ENCODE results near the gene DAGLB. TPM values are rescaled to one million over a fixed set of nuclear protein-coding genes. Genes with fewer than 3 reads are reported as not detected.

Gene DAGLB
- total RNA-seq, 1 donor from 2014 or later = 13.6 TPM

DNA sequence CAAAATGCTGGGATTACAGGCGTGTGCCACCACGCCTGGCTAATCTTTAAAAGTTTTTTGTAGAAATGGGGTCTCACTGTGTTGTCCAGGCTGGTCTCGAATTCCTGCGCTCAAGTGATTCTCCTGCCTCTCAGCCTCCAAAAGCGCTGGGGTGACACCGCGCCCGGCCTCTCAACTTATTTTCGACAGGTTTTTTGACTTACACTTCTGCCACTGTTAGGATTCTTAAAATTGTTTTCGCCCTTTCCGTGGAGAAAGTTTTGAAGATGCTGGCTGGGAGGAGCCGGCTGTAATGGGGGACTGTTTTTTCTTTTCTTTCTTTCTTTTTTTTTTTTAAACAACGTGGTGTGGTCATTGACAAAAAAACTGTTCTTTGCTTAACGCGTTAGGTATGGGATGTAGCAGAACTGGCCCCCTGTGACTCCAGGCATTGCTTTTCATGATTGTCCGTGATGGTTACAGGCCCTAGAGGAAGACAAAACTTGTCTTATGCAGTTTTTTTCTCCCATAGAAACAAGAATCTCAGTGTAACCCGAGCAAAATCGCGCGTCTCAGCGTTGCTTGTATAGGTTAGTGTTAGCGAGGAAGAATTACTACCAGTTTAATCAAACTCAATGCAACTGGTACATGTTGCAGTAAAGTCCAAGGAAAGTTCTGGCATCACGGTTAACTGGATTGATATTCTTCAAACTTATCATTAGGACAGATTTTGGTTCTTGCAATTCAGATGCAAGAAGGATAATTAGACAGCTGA, 72.2 kb downstream of the DAGLB start:
- no peak for DNase-seq (ENCODE audit: low read depth)
- TF ChIP-seq, protein P1, sequence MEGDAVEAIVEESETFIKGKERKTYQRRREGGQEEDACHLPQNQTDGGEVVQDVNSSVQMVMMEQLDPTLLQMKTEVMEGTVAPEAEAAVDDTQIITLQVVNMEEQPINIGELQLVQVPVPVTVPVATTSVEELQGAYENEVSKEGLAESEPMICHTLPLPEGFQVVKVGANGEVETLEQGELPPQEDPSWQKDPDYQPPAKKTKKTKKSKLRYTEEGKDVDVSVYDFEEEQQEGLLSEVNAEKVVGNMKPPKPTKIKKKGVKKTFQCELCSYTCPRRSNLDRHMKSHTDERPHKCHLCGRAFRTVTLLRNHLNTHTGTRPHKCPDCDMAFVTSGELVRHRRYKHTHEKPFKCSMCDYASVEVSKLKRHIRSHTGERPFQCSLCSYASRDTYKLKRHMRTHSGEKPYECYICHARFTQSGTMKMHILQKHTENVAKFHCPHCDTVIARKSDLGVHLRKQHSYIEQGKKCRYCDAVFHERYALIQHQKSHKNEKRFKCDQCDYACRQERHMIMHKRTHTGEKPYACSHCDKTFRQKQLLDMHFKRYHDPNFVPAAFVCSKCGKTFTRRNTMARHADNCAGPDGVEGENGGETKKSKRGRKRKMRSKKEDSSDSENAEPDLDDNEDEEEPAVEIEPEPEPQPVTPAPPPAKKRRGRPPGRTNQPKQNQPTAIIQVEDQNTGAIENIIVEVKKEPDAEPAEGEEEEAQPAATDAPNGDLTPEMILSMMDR (IDR thresholded peaks at IDR 0.05; ENCODE audit: insufficient read depth, low read length, poor library complexity, severe bottlenecking) = no peak
- H3K4me3 ChIP-seq (ENCODE audit: low read depth, low read length) = peak overlapping the region; percentile 90
- H3K27me3 ChIP-seq (ENCODE audit: control insufficient read depth, insufficient read depth, low read length) = no peaks in the 10 kb centered on the region
- no peaks in the 10 kb centered on the region for H3K36me3 ChIP-seq (ENCODE audit: control insufficient read depth, insufficient read depth, low read length)

DNA sequence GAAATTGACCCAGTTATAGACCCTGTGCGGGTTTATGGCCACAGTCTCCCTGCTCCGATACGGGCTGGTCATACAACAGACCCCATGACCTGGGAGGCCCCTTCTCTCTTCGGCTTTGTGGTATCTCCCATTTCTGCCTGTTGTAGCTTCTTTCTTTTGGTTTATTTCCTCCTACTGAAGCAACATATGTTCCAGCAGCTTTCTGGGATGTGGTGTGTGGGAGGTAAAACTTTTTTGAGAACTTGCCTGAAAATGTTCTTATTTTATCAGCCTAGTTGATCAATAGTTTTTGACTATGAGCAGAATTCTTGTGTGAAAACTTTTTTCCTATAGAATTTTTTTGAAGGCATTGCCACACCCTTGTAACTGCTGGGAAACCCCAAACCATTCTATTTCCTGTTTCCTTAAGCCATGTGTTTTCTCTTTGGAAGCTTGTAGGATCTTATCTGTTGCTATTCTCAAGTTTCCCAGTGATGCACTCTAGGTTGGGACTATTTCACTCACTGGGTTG, 80.0 kb downstream of the DAGLB start:
- no peak overlapping the region for H3K4me3 ChIP-seq (ENCODE audit: low read depth, low read length)
- no peaks in the 10 kb centered on the region for H3K36me3 ChIP-seq (ENCODE audit: control insufficient read depth, insufficient read depth, low read length)
- no peak for DNase-seq (ENCODE audit: low read depth)
- TF ChIP-seq, protein P1 (IDR thresholded peaks at IDR 0.05; ENCODE audit: insufficient read depth, low read length, poor library complexity, severe bottlenecking) = no peak
- H3K27me3 ChIP-seq (ENCODE audit: control insufficient read depth, insufficient read depth, low read length) = no peaks in the 10 kb centered on the region

DNA sequence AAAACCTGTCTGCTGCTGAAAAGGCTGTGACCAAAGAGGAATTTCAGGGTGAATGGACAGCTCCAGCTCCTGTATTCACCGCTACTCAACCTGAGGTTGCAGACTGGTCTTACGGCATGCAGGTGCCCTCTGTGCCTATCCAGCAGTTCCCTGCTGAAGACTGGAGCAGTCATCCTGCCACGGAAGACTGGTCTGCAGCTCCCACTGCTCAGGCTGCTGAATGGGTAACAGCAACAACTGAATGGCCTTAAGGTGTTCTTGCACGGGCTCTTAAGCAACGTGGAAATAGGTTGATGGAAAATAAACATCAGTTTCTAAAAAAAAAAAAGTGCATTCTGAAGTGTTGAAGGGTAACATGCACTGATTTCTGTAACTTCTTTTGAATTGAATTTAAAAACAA, 82.3 kb downstream of the DAGLB start:
- no peak overlapping the region for H3K4me3 ChIP-seq (ENCODE audit: low read depth, low read length)
- H3K27me3 ChIP-seq (ENCODE audit: control insufficient read depth, insufficient read depth, low read length) = no peaks in the 10 kb centered on the region
- DNase-seq (ENCODE audit: low read depth) = no peak
- no peaks in the 10 kb centered on the region for H3K36me3 ChIP-seq (ENCODE audit: control insufficient read depth, insufficient read depth, low read length)
- TF ChIP-seq, protein P1 (IDR thresholded peaks at IDR 0.05; ENCODE audit: insufficient read depth, low read length, poor library complexity, severe bottlenecking) = no peak

DNA sequence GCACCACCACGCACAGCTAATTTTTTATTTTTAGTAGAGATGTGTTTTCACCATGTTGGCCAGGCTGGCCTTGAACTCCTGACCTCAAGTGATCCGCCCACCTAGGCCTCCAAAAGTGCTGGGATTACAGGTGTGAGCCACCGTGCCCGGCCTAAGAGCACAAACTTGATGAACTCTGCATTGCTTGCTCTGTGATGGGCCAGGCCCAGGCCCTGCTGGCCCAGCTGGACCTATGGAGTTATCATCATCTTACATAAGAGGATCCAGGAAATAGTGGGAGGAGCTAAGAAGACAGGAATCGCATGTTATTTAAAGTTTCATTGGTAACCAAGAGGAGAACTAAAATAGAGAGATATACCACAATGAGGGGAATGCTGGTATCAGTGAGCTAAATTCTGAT, 86.9 kb downstream of the DAGLB start:
- H3K27me3 ChIP-seq (ENCODE audit: control insufficient read depth, insufficient read depth, low read length) = no peaks in the 10 kb centered on the region
- TF ChIP-seq, protein P1 (IDR thresholded peaks at IDR 0.05; ENCODE audit: insufficient read depth, low read length, poor library complexity, severe bottlenecking) = no peak
- DNase-seq (ENCODE audit: low read depth) = no peak
- no peaks in the 10 kb centered on the region for H3K36me3 ChIP-seq (ENCODE audit: control insufficient read depth, insufficient read depth, low read length)
- no peak overlapping the region for H3K4me3 ChIP-seq (ENCODE audit: low read depth, low read length)

DNA sequence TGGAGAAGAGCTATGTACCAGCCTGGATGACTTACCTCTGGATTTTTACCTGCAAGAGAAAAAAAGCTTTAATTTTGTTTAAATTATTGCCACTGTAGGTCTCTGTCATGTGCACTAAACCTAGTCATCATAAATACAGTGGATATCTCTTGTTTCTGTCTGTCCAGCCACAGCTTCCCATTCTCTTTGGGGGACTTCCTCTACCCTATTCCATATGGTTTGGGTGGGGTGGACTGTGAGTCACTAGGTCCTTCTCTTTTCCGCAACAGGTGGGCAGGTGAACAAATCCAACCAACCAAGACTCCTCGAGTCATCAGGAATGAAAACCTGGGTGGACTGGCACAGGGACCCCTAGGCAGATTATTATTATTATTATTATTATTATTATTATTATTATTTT, 88.0 kb downstream of the DAGLB start:
- TF ChIP-seq, protein P1 (IDR thresholded peaks at IDR 0.05; ENCODE audit: insufficient read depth, low read length, poor library complexity, severe bottlenecking) = no peak
- H3K4me3 ChIP-seq (ENCODE audit: low read depth, low read length) = no peak overlapping the region
- no peaks in the 10 kb centered on the region for H3K27me3 ChIP-seq (ENCODE audit: control insufficient read depth, insufficient read depth, low read length)
- no peak for DNase-seq (ENCODE audit: low read depth)
- H3K36me3 ChIP-seq (ENCODE audit: control insufficient read depth, insufficient read depth, low read length) = no peaks in the 10 kb centered on the region

Other genes starting within 250 kb of the DAGLB start
- gene CYTH3, start 175.3 kb downstream of the DAGLB start, total RNA-seq = 24.9 and 44.8 TPM in 2 replicates
- 23.4 and 24.2 TPM in 2 replicates for gene FAM220A, start 99.0 kb downstream of the DAGLB start, total RNA-seq
- 214 and 250 TPM in 2 replicates for gene RAC1, start 73.4 kb downstream of the DAGLB start, total RNA-seq
- 92.3 and 110 TPM in 2 replicates for gene KDELR2, start 36.2 kb upstream of the DAGLB start, total RNA-seq
- gene GRID2IP, start 103.5 kb upstream of the DAGLB start, total RNA-seq = 0.13 TPM in 1 of 2 replicates, not detected in the other
- 53.5 and 66.6 TPM in 2 replicates for gene ZDHHC4, start 129.5 kb upstream of the DAGLB start, total RNA-seq
- gene INTS15, start 142.1 kb upstream of the DAGLB start, total RNA-seq = 36.0 and 44.2 TPM in 2 replicates
- 25.7 and 36.3 TPM in 2 replicates for gene ZNF853, start 167.7 kb upstream of the DAGLB start, total RNA-seq
- 24.9 and 26.2 TPM in 2 replicates for gene ZNF316, start 189.4 kb upstream of the DAGLB start, total RNA-seq